HFF-Myc (cell line): ENCODE results near the gene PGLYRP2.

ENCODE experiments used
- DNase-seq: peaks from one replicate; pipeline ENCODE4 v3.0.0-alpha.2; 2011; ENCODE audit warnings: low read depth; ENCODE audit errors: extremely low read depth
- H3K4me3 ChIP-seq: replicated peaks from 2 replicates; pipeline ENCODE4 v1.5.1; 2011; ENCODE audit warnings: low read depth, mild to moderate bottlenecking, control low read depth, low read length
- CTCF ChIP-seq: IDR thresholded peaks from 2 replicates; pipeline ENCODE4 v1.5.1; 2012; ENCODE audit warnings: mild to moderate bottlenecking, low read depth, low read length, control low read depth; ENCODE audit errors: missing control alignments

The PGLYRP2 gene

GRCh38 chr19:15479391-15480345, at the start of gene PGLYRP2:
TSS of gene PGLYRP2 (minus strand) at chr19:15479501. CDS start at chr19:15479371, 130 bp downstream.
- TF ChIP-seq CTCF = no peak
- no peak within 1 kb of the TSS for H3K4me3 ChIP-seq
- no peak for DNase-seq

GRCh38 chr19:15527705-15528104, 48.4 kb upstream of the PGLYRP2 start:
- H3K4me3 ChIP-seq = no peak overlapping the region
- no peak for TF ChIP-seq CTCF
- DNase-seq = no peak

GRCh38 chr19:15526408-15526807, 47.1 kb upstream of the PGLYRP2 start:
- no peak for TF ChIP-seq CTCF
- DNase-seq = no peak
- H3K4me3 ChIP-seq = no peak overlapping the region

- no peak for TF ChIP-seq CTCF
- H3K4me3 ChIP-seq = no peak overlapping the region
- no peak for DNase-seq
Observed at GRCh38 chr19:15525291-15525690, 46.0 kb upstream of the PGLYRP2 start.

- DNase-seq = no peak
- TF ChIP-seq CTCF = no peak
- H3K4me3 ChIP-seq = no peak overlapping the region
Observed at GRCh38 chr19:15524781-15525180, 45.5 kb upstream of the PGLYRP2 start.

- DNase-seq = no peak
- TF ChIP-seq CTCF = no peak
Observed at GRCh38 chr19:15519433-15519976, 40.2 kb upstream of the PGLYRP2 start.

More at GRCh38 chr19:15519433-15519976, 40.2 kb upstream of the PGLYRP2 start:
- no peak overlapping the region for H3K4me3 ChIP-seq
